ENCODE data around the gene NLRP5.

Gene NLRP5

DNA sequence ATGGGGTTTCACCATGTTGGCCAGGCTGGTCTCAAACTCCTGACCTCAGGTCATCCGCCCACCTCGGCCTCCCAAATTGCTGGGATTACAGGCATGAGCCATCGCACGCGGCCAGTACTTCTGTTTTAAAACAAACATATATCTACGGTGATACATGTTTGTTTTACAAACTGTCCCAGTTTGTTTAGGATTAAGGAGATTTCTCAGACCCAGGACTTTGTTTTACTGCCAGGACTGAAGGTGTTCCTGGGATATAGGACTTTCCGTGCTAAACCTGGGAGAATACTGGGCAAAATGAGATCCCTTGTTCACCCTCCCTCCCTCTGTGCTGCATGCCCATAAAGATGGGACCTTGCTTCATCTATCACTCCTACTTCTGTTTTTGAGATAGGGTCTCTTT is 30.1 kb upstream of the NLRP5 start:
- no peaks in the 10 kb centered on the region for H3K4me1 ChIP-seq (ENCODE audit: low read depth, poor library complexity, severe bottlenecking)
- H3K27ac ChIP-seq = no peak overlapping the region
- TF ChIP-seq, protein P1, sequence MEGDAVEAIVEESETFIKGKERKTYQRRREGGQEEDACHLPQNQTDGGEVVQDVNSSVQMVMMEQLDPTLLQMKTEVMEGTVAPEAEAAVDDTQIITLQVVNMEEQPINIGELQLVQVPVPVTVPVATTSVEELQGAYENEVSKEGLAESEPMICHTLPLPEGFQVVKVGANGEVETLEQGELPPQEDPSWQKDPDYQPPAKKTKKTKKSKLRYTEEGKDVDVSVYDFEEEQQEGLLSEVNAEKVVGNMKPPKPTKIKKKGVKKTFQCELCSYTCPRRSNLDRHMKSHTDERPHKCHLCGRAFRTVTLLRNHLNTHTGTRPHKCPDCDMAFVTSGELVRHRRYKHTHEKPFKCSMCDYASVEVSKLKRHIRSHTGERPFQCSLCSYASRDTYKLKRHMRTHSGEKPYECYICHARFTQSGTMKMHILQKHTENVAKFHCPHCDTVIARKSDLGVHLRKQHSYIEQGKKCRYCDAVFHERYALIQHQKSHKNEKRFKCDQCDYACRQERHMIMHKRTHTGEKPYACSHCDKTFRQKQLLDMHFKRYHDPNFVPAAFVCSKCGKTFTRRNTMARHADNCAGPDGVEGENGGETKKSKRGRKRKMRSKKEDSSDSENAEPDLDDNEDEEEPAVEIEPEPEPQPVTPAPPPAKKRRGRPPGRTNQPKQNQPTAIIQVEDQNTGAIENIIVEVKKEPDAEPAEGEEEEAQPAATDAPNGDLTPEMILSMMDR (conservative IDR thresholded peaks at IDR 0.05; ENCODE audit: low read depth, low read length) = no peak
- no peak overlapping the region for H2AFZ ChIP-seq (ENCODE audit: low read depth)
- no peaks in the 10 kb centered on the region for H4K20me1 ChIP-seq (ENCODE audit: insufficient read depth)
- H3K27me3 ChIP-seq (ENCODE audit: insufficient read depth, low read depth) = no peaks in the 10 kb centered on the region
- H3K9ac ChIP-seq = no peak overlapping the region
- H3K4me3 ChIP-seq (IDR thresholded peaks at IDR 0.05; ENCODE audit: insufficient read depth, low read depth, low read length) = no peak overlapping the region
- H3K79me2 ChIP-seq (ENCODE audit: insufficient read depth, low read depth) = no peaks in the 10 kb centered on the region
- H3K36me3 ChIP-seq (ENCODE audit: insufficient read depth) = no peaks in the 10 kb centered on the region
- H3K4me2 ChIP-seq = no peak overlapping the region

DNA sequence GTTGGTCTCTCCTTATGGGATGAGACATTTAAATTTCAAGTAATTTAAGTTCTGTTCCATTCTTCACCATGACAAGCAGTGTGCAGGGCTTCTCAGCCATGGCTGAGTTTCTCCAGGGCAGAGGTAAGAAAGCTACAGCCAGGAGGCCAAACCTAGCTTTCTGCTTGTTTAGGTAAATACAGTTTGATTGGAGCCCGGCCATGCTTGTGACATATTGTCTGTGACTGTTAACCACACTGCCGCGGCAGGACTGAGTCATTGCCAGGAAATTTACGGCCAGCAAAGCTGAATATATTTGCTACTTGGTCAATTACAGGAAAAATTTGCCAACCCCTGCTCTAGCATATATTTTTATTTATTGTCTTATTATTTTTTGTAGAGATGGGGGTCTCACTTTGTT is 28.2 kb upstream of the NLRP5 start:
- H3K27me3 ChIP-seq (ENCODE audit: insufficient read depth, low read depth) = no peaks in the 10 kb centered on the region
- H4K20me1 ChIP-seq (ENCODE audit: insufficient read depth) = no peaks in the 10 kb centered on the region
- no peaks in the 10 kb centered on the region for H3K79me2 ChIP-seq (ENCODE audit: insufficient read depth, low read depth)
- no peaks in the 10 kb centered on the region for H3K36me3 ChIP-seq (ENCODE audit: insufficient read depth)
- no peak overlapping the region for H3K27ac ChIP-seq
- no peaks in the 10 kb centered on the region for H3K4me1 ChIP-seq (ENCODE audit: low read depth, poor library complexity, severe bottlenecking)
- no peak overlapping the region for H3K4me3 ChIP-seq (IDR thresholded peaks at IDR 0.05; ENCODE audit: insufficient read depth, low read depth, low read length)
- no peak overlapping the region for H3K9ac ChIP-seq
- no peak overlapping the region for H2AFZ ChIP-seq (ENCODE audit: low read depth)
- TF ChIP-seq, protein P1 (conservative IDR thresholded peaks at IDR 0.05; ENCODE audit: low read depth, low read length) = no peak
- H3K4me2 ChIP-seq = no peak overlapping the region

DNA sequence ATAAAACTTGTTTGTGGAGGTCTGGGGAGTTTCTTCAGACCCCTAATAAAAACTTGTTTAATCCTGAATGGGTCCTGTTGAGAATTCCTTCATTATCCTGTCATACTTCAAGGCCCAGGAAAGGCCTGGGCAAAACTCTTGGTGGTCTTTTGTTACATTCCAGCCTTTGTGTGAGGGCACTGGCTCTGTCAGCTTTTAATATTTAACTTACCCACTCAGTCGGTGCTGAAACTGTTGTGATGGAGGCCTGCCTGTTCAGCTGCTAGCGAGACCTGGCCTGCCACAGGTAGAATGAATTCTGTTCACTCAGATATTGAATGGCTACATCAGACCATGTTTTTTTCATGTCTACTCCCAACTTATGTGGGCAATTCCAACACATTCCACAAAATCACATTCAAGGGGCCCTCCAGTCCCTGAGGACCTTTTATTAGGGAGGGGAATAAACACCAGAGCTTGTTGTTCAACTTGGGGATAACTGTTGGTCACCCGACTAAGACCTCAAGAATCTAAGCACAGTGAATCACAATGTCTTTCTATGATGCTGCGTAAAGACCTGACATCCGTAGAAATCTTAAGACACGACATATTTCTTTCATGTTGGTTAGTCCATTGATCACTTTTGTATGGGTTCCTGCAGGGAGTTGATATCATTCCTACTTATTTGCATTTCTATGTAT is 26.4 kb upstream of the NLRP5 start:
- Histone ChIP-seq H2AFZ (ENCODE audit: low read depth) (no peak overlapping the region), H3K4me1 (ENCODE audit: low read depth, poor library complexity, severe bottlenecking) (no peaks in the 10 kb centered on the region), H3K36me3 (ENCODE audit: insufficient read depth) (no peaks in the 10 kb centered on the region), H3K9ac (no peak overlapping the region), H3K27me3 (ENCODE audit: insufficient read depth, low read depth) (no peaks in the 10 kb centered on the region), H4K20me1 (ENCODE audit: insufficient read depth) (no peaks in the 10 kb centered on the region), H3K27ac (no peak overlapping the region), H3K4me3 (IDR thresholded peaks at IDR 0.05; ENCODE audit: insufficient read depth, low read depth, low read length) (no peak overlapping the region), H3K4me2 (no peak overlapping the region), H3K79me2 (ENCODE audit: insufficient read depth, low read depth) (no peaks in the 10 kb centered on the region)
- TF ChIP-seq, protein P1 (conservative IDR thresholded peaks at IDR 0.05; ENCODE audit: low read depth, low read length) = no peak

DNA sequence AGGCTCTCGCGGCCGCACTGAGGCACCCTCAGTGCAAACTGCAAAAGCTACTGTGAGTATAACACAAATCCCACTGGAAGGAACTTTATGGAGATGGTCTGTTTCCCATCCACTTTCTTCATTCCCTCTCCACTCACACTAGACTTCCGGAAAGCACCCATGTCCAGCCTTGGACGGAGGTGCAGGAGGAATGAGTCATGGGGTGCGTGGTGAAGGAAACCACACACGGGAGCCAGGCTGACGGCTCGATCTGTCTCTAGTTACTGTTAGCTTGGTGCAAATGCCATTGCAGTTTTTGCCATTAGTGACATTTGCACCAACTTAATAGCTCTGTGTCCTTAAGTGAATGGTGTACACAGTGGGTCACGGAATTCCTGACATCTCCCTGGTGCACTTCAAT is 24.4 kb upstream of the NLRP5 start:
- no peak overlapping the region for H3K4me2 ChIP-seq
- no peaks in the 10 kb centered on the region for H3K36me3 ChIP-seq (ENCODE audit: insufficient read depth)
- TF ChIP-seq, protein P1 (conservative IDR thresholded peaks at IDR 0.05; ENCODE audit: low read depth, low read length) = no peak
- no peaks in the 10 kb centered on the region for H4K20me1 ChIP-seq (ENCODE audit: insufficient read depth)
- no peaks in the 10 kb centered on the region for H3K27me3 ChIP-seq (ENCODE audit: insufficient read depth, low read depth)
- no peak overlapping the region for H3K27ac ChIP-seq
- H2AFZ ChIP-seq (ENCODE audit: low read depth) = no peak overlapping the region
- H3K4me3 ChIP-seq (IDR thresholded peaks at IDR 0.05; ENCODE audit: insufficient read depth, low read depth, low read length) = no peak overlapping the region
- no peaks in the 10 kb centered on the region for H3K4me1 ChIP-seq (ENCODE audit: low read depth, poor library complexity, severe bottlenecking)
- no peaks in the 10 kb centered on the region for H3K79me2 ChIP-seq (ENCODE audit: insufficient read depth, low read depth)
- no peak overlapping the region for H3K9ac ChIP-seq
